GM20431 (cell line): ENCODE results near the gene B4GALT5.
"Not testable (repeated sequence)": the region's sequence is repeated elsewhere in the genome, so short reads cannot be mapped to it uniquely, and the experiment has no call there.

Experiments
- in situ Hi-C: fragments of 300-500 bp; cut with MseI, MboI; formaldehyde crosslinking; loops from one replicate; pipeline ENCODE4 v1.15.0; 2020; ENCODE audit warnings: low sequenced_read_pairs; ENCODE audit not compliant: unreplicated experiment

The B4GALT5 gene

GRCh38 chr20:49739042-49739441 lies 25.4 kb upstream of the B4GALT5 start:
- in situ Hi-C loops, result no loop called here

- in situ Hi-C loops, result no loop called here
Observed at GRCh38 chr20:49737260-49737659, 23.6 kb upstream of the B4GALT5 start.

GRCh38 chr20:49729780-49730179 lies 16.1 kb upstream of the B4GALT5 start:
- in situ Hi-C loops, result no loop called here

GRCh38 chr20:49727894-49728885 lies 14.5 kb upstream of the B4GALT5 start:
- in situ Hi-C loops, result no loop called here

GRCh38 chr20:49727478-49727877 lies 13.8 kb upstream of the B4GALT5 start:
- in situ Hi-C loops, result no loop called here

GRCh38 chr20:49725694-49726093 lies 12.0 kb upstream of the B4GALT5 start:
- in situ Hi-C loops, result no loop called here

GRCh38 chr20:49725224-49725606 lies 11.5 kb upstream of the B4GALT5 start:
- in situ Hi-C loops, result not testable (repeated sequence)

- in situ Hi-C loops, result no loop called here
Observed at GRCh38 chr20:49724408-49725223, 10.9 kb upstream of the B4GALT5 start.

- in situ Hi-C loops, result not testable (repeated sequence)
Observed at GRCh38 chr20:49723758-49724157, 10.1 kb upstream of the B4GALT5 start.

- in situ Hi-C loops, result not testable (repeated sequence)
Observed at GRCh38 chr20:49721326-49721725, 7.6 kb upstream of the B4GALT5 start.

GRCh38 chr20:49715466-49715865 lies 1.8 kb upstream of the B4GALT5 start:
- in situ Hi-C loops, result no loop called here

- in situ Hi-C loops, result no loop called here
Observed at GRCh38 chr20:49712996-49713752, 504 bp downstream of the B4GALT5 start.

- in situ Hi-C loops, result no loop called here
Observed at GRCh38 chr20:49712646-49712995, 1.1 kb downstream of the B4GALT5 start.

- in situ Hi-C loops, result no loop called here
Observed at GRCh38 chr20:49712118-49712517, 1.6 kb downstream of the B4GALT5 start.

- in situ Hi-C loops, result no loop called here
Observed at GRCh38 chr20:49711667-49711987, 2.1 kb downstream of the B4GALT5 start.

- in situ Hi-C loops, result no loop called here
Observed at GRCh38 chr20:49710971-49711666, 2.6 kb downstream of the B4GALT5 start.

GRCh38 chr20:49707118-49707517 lies 6.6 kb downstream of the B4GALT5 start:
- in situ Hi-C loops, result no loop called here

- in situ Hi-C loops, result no loop called here
Observed at GRCh38 chr20:49706630-49707091, 7.0 kb downstream of the B4GALT5 start.

- in situ Hi-C loops, result not testable (repeated sequence)
Observed at GRCh38 chr20:49705893-49706292, 7.8 kb downstream of the B4GALT5 start.

- in situ Hi-C loops, result no loop called here
Observed at GRCh38 chr20:49705358-49705757, 8.3 kb downstream of the B4GALT5 start.
